Activated naive CD4-positive, alpha-beta T cell treated with Interleukin-2 at 50 U/mL for 16 hours (primary cell): ENCODE results near the gene SLC9A9.

Experiments
- DNase-seq: peaks from one replicate; pipeline ENCODE4 v3.0.0-alpha.2; 2020

Gene SLC9A9

GRCh38 chr3:143344516-143345165 is 503.6 kb downstream of the SLC9A9 start:
- DNase-seq: no peak

DNA sequence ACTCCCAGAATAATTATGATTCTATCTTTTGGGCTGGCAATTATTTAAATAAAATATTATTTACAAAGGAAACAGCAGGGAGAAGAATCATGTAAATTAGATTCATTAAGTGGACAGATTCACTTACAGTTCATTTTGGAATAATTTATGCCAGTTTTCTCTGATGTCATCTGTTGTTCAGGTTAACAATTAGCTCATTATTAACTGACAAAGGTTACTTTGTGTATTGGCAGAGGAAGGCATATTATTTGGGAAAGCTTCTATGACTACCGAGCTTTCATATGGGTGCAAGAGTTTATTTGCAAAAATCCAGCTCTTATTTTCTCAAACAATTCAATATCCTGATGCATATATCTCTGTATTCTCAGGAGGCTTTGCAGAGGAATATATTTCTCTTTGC is 504.3 kb downstream of the SLC9A9 start:
- DNase-seq: no peak

GRCh38 chr3:143343031-143343430 is 505.2 kb downstream of the SLC9A9 start:
- DNase-seq: no peak

GRCh38 chr3:143339451-143339850 is 508.8 kb downstream of the SLC9A9 start:
- DNase-seq: no peak

DNA sequence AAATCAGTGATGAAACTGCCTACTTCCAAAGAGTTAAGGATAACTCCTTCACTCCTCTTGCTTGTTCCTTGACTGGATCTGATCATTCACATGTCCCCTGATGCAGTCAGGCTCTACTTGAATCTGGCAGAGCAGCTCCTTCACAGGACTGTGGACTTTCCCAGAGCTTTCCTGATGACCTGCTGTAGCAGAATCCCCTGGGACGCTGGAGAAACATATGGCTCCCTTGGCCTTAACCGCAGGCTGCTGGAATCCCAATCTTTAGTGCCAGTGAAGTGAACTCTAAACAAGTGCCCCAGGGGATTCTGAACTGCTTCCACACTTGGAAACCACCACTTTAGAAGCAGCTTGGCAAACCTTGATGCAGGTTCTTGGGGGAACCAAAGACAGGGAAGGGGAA is 510.9 kb downstream of the SLC9A9 start:
- DNase-seq: no peak

GRCh38 chr3:143334231-143334630 is 514.0 kb downstream of the SLC9A9 start:
- no peak for DNase-seq

- DNase-seq: no peak
These were observed 514.9 kb downstream of the SLC9A9 start for GRCh38 chr3:143333367-143333766.

DNA sequence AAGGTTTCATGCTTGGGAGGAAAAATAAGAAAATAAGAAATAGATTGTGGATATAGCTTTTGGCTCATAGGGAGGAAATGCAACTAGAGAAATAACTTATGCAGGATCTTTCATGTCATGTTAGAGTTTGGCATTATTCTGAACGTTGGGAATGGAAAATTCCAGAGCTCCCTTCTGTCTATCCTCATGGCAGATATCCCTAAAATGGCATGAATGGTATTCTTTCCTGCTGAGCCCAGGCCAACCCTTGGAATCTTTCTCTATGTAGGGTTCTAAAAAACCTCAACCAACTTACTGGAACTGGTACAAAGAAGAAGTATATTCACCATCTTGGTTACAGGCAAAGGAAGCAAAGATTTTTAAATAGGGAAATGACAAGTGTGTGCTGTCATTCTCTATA is 516.2 kb downstream of the SLC9A9 start:
- no peak for DNase-seq

- DNase-seq: no peak
These were observed 516.9 kb downstream of the SLC9A9 start for GRCh38 chr3:143331350-143331749.

DNA sequence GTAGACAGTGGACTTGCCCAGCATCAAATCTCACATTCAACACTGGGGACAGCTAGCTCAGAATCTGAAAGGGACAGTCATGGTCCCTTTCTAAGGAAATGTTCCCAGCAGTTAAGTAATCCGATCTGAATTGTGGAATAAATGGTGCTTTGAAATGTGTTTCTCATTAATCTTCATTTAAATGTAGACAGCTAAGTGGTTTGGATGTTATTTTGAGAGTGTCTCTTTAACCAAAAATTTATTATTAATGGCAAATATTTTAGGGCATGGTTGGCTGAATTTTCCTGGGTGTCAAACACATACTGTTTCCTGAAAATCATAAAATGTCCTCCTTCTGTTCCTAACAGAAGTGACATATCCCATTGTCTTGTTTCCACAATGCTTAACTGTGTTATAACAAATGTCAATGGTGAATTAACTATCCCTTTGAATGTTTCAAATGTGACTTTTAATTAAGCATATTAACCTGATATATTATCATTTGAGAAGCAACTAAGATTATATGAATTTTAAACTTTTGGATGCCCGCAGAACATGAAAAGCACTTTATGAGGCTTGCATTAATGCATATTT is 517.9 kb downstream of the SLC9A9 start:
- DNase-seq: no peak

GRCh38 chr3:143329567-143330211 is 518.6 kb downstream of the SLC9A9 start:
- DNase-seq: no peak

DNA sequence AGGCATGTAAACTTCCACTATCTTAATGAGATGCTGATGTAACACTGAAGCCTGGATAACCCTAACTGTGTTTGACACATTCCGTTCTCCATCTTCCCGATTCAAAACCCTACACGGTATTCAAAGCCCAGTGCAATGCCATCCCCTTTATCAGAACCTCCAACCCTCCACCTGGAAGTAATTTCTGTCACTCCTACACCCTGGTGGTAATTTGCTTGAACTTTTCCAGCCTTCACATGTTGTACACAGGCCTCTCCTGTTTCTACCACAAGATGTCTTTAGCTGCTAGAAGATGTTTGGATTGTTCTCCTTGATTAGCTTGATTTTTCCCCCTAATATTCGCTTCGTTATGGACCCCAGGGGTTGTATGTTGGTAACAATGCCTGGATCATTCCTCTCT is 519.8 kb downstream of the SLC9A9 start:
- DNase-seq: no peak

GRCh38 chr3:143326983-143327778 is 521.1 kb downstream of the SLC9A9 start:
- no peak for DNase-seq

GRCh38 chr3:143321058-143321769 is 527.1 kb downstream of the SLC9A9 start:
- no peak for DNase-seq

GRCh38 chr3:143315766-143316165 is 532.5 kb downstream of the SLC9A9 start:
- no peak for DNase-seq

GRCh38 chr3:143314251-143315093 is 533.8 kb downstream of the SLC9A9 start:
- DNase-seq: no peak

DNA sequence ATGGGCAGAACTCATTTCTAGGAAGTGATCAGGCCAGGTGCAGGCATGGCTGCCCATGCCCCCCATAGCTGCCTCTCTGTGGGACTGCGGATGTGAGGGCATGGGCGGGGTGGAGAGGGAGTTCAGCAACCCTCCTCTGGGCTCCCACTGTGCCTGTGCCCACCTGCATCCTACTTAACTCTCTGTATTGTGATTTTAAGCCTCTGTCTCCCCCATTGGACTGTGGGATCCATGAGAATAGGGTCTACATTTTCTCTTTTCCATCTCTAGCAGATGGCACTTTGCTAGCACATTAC is 534.4 kb downstream of the SLC9A9 start:
- no peak for DNase-seq

DNA sequence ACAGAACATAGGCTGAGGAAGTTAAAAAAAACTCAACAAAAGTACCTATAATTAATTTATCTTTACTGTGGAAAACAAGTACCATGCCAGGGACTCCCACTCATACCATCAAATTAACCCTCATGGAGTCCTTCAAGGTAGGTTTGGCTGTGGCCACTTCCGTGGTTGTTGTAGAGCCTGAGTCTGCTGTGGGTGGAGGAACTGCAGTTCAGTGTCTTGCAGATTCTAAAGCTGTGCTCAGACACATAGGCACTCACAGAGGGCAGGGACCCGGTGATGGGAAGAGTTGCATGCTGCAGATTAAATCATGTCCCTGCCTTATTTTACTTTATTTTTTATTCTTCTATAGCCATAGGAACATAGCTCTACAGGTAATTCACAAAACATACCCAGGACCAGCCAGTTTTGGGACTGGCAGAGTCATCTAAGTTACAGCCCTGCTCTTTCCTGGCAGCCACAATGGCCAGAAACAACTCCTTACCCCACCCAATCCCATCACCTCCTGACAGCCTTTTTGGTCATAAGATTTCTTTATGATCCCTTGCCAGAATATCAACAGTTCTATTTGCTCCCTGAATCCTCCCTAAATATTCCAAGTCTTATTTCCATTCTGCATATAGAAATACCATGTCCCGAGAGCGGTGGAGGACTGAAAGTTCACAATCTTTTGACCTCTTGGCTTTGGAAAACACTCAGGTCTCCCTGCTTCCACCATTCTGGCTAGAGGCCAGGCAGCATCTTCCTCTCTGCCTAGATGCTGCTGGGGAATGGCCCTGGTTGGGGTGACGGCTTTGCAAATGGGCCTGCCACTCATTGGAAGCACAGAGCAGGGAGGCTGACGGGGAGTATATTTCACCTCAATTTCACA is 535.0 kb downstream of the SLC9A9 start:
- no peak for DNase-seq

GRCh38 chr3:143311096-143311495 is 537.2 kb downstream of the SLC9A9 start:
- no peak for DNase-seq

GRCh38 chr3:143309705-143310104 is 538.6 kb downstream of the SLC9A9 start:
- no peak for DNase-seq

GRCh38 chr3:143307613-143308183 is 540.6 kb downstream of the SLC9A9 start:
- no peak for DNase-seq
